ENCODE data around the gene NMNAT3.
"Not testable (repeated sequence)": the region's sequence is repeated elsewhere in the genome, so short reads cannot be mapped to it uniquely, and the experiment has no call there.

The NMNAT3 gene

DNA sequence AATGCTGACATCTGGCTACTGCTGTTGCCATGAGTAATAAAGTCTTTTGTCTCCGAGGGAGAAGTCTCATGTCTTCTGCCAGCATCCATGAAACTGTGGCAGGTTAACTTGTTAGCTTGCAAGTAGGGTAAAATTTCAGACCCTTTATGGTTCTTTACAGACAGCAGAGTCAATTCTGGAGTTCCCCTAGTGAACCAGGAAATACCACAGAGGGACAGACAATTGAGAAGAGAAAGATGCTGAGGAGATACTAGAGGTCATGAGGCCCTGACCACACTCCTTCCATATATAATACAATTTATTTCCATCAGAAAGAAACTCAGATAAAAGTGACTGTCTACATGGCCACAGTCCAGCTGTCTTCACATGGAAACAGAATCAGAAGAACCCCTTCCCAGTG, 38.1 kb downstream of the NMNAT3 start:
- in situ Hi-C loops (cut with HindIII; ENCODE audit: low sequenced_read_pairs) = no loop called here

DNA sequence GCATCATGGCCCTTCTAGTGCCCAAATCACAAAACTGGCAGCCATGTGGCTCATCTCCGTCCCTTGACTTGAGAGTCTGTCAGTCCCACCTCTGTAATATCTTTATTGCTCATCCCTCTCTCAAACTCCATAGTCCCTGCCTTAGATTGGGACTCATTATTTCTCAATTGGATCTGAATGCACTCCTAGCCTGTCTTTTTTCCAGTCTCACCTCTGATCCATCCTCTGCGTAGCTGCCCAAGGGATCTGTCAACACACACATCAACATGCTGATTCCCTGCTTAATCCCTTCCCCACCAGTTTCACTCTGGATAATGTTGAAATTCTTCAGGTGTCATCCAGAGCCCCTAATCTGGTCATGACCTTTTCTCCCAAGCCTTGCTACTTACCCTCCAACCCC, 39.3 kb downstream of the NMNAT3 start:
- in situ Hi-C loops (cut with HindIII; ENCODE audit: low sequenced_read_pairs) = no loop called here

DNA sequence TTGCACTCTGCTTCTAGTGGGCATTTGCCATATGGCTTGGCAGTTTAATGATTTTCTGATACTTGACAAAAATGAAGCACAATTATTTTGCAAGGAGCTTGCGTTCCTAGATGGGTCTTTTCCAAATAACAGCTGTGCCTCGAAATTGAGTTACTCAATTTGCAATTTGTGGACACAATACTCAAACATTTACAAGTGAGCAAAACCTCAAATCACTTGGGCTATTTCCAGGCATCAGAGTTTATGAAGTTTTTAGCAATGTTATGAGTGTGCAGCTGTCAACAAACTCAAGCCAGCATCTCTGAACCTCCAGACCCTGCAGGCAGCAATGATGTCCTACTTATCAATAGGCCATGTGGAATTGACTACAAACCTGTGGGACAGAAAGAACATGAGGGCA, 41.3 kb downstream of the NMNAT3 start:
- in situ Hi-C loops (cut with HindIII; ENCODE audit: low sequenced_read_pairs) = no loop called here

DNA sequence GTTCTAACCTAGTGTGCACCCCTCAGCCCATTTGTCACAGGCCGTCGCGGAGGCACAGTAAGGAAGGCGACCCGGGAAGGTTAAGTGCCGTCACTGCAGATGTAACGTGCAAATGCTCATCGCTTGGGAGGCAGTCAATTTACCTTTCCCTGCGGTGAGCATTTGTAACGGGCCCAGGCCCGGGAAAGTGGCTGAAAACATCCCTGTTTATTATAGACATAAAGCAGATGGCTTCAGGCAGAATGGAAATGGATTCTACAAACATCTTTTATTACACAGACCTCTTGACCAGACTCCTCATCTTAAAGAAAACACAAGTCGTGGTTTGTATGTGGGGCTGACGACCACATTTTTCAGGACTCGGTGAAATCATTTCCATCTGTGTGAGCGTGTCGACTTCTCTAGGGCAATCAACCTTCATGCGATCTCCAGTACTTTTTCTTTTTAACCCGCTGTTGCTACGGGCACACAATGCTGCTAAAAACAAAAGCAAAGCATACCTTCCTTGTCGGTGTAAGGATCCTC, 43.6 kb downstream of the NMNAT3 start:
- in situ Hi-C loops (cut with HindIII; ENCODE audit: low sequenced_read_pairs) = no loop called here

DNA sequence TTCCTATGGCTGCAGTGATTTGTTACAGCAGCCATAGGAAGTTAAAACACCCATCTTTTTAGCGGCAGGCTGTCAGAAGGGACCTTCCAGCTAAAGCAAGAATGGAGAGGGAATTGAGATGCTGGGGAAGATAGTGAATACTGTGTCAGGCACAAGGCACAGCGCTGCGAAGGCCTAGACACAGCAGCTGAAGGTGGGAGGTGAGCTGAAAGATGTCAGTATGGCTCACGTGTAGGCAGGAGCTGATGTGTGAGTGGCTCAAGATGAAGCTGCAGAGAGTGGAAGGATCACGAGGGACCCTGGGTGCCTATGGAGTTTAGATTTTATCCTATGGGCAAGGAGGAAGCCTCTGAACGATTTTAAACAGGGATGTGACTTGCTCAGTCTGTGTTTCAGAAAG, 44.3 kb downstream of the NMNAT3 start:
- in situ Hi-C loops (cut with HindIII; ENCODE audit: low sequenced_read_pairs) = no loop called here

DNA sequence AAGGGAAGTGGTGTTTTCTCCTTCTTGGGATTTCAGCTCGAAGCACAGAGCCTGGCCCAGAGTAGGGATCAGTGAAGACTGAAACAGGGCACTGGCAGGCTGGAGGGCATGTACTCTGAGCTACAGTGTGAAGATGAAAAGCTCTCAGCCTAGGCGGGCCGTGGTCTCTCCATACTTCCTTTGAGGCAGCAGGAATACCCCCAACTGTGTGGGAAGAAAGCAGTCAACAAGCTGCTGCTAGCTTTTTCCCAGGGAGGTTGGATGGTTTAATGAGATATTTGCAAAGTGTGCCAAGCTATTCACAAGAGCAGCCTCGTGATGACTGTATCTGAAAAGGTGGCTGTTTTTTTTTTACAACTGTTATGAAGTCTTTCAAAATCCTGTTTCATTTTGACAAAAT, 47.2 kb downstream of the NMNAT3 start:
- in situ Hi-C loops (cut with HindIII; ENCODE audit: low sequenced_read_pairs) = no loop called here

DNA sequence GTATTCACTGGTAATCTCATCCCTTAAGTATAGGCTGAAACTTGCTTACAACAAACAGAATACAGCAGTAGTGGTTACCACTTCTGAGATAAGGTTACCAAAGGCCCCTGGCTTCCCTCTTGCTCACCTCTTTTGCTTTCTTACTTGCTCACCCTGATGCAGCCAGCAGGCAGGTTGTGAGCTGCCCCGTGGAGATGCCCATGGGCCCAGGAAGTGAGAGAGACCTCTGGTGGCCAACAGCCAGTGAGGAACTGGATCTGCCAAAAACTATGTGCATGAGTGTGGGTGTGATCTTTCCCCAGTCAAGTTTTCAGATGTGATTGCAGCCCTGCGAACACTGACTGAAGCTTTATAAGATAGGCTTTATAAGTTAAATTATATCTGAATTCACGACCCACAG, 48.7 kb downstream of the NMNAT3 start:
- in situ Hi-C loops (cut with HindIII; ENCODE audit: low sequenced_read_pairs) = no loop called here

DNA sequence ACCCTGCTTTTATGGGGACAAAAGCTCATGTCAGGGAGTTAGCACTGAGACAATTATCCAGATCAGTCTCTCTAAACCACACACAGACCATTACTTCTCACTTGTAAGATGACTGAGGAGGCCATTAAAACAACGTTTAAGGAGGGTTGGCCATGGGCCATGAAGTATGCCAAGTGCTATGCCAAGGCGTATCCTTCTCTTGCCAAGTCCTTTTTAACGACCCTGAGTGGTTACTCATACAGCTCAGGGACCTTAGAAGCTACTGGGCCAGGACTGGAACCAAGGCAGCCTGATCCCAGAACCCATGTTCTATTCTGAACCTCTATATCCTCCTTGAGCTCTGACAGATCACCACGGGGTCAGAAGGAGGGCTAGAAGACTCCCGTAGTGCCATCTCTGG, 50.0 kb downstream of the NMNAT3 start:
- in situ Hi-C loops (cut with HindIII; ENCODE audit: low sequenced_read_pairs) = no loop called here

DNA sequence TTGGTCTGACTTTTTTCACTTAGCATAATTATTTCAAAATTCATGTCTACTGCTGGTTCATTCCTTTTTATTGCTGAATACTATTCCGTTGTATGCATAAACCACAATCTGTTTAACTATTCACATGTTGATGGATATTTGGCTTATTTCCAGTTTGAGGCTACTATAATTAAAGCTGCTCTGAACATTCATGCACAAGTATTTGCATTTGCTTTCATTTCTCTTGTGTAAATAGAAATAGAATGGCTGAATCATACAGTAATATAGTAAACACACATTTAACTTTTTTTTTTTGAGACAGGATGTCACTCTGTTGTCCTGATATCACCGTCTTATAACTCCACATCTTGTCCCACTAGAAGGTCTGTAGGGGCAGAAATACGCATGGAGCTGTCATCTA, 57.3 kb downstream of the NMNAT3 start:
- in situ Hi-C loops (cut with HindIII; ENCODE audit: low sequenced_read_pairs) = no loop called here

DNA sequence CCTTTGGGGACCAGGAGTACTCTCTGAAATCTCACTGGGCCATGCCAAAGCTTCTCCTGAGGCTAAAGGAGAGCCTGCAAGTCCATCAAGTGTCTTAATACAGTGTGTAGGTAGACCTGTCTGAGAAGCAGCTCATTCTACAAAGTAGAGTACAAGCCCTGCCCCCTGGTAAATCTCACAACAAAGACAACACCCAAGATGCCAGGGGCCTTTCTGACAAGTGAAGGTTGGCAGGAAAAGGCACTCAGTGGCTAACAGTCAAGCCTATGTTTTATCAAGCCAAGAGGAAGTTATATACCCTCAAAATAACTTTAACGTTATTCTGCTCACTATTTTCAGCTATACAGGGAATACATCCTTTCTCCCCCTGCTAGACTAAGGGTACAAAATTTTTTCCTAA, 58.3 kb downstream of the NMNAT3 start:
- in situ Hi-C loops (cut with HindIII; ENCODE audit: low sequenced_read_pairs) = loop anchor here (10.0 kb wide), 1 partner anchor 235 kb away; no protein-coding TSS in a partner anchor

DNA sequence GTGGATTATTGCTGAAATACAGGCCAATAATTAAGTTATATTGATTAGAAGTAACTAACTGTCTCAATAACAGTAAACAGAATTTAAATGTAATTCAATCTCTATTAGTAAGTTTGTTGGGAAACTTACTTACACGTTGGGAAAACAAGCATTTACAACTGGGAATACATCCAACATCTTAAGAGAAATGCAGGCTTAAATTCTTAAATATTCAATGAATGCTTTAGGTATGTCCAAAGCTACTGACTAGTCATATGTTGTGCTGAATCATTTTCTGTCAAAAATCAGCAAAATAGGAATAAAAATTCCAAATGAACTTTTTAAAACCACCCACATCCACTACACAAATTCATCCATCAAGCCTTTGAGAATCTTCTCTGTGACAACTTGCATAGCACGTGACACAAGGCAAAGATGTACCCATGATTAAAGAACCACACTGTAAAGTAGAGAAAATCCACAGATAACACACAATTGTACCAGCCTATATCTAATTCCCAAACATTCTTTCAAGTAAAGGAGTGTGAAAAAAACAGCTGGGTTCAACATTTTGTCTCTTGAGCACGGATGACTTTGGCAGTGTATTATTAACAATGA, 60.0 kb downstream of the NMNAT3 start:
- in situ Hi-C loops (cut with HindIII; ENCODE audit: low sequenced_read_pairs) = loop anchor here (10.0 kb wide), 1 partner anchor 237 kb away; no protein-coding TSS in a partner anchor

DNA sequence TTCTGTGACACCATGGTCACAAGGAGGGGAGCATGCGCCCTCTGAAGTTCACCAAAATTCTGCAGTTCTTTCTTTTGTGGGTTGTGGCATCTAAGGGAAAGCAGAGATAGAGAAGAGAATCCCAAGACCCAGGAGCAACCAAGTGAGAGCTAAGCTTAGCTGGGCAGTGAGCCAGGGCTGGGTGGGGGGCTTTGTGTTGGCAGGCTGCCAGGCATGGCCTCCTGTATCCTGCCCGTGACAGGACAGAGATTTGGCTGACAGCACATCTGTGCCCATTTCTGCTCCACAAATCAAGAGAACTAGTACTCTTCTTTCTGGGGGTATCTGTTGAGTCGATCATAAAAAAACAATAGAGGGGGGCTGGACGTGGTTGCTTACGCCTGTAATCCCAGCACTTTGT, 66.2 kb downstream of the NMNAT3 start:
- in situ Hi-C loops (cut with HindIII; ENCODE audit: low sequenced_read_pairs) = loop anchor here (10.0 kb wide), 1 partner anchor 243 kb away; no protein-coding TSS in a partner anchor

DNA sequence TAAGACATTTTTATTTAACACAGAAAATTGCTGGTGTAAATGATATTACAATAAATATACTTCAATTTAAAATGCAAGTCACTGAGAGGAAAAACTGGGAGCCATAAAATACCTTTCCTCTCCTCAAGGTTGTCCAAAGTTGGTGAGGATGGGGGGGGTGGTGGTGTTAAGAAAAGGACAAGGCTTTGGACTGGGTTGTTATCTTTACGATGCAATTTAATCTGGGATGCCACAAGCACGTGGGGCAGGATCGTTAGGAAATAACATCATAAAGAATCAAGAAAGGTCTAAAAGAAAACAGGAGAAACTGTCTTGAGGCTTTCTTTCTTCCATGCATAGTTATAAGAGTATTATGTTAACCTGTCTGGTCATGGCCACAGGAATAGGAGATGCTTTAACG, 66.9 kb downstream of the NMNAT3 start:
- in situ Hi-C loops (cut with HindIII; ENCODE audit: low sequenced_read_pairs) = loop anchor here (10.0 kb wide), 1 partner anchor 244 kb away; no protein-coding TSS in a partner anchor

DNA sequence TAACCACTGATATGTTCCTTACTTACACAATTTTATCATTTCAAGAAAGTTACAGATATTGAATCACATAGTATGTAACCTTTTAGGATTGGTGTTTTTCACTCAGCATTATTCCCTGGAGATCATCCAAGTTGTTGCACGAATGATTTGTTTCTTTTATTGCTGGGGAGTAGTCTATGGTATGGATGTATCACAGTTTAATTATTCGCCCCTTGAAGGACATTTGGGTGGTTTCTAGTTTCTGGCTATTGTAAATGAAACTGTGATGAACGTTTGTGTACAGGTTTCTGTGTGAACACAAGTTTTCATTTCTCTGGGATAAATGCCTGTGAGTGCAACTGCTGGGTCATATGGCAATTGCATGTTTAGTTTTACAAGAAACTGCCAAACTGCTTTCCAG, 68.8 kb downstream of the NMNAT3 start:
- in situ Hi-C loops (cut with HindIII; ENCODE audit: low sequenced_read_pairs) = no loop called here

DNA sequence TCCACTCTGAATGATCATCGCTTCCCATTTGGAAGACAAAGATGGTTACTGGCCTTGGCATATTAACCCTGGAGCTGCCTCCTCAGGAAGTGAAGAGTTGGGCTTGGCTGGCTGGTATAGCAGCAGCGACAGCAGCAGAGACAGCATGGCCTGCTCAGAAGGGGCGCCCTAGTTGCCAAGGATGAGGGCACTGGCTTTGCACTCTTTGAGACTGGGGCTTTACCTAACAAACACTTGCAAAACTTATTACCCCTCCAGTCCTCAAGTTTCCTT, 69.7 kb downstream of the NMNAT3 start:
- in situ Hi-C loops (cut with HindIII; ENCODE audit: low sequenced_read_pairs) = no loop called here

DNA sequence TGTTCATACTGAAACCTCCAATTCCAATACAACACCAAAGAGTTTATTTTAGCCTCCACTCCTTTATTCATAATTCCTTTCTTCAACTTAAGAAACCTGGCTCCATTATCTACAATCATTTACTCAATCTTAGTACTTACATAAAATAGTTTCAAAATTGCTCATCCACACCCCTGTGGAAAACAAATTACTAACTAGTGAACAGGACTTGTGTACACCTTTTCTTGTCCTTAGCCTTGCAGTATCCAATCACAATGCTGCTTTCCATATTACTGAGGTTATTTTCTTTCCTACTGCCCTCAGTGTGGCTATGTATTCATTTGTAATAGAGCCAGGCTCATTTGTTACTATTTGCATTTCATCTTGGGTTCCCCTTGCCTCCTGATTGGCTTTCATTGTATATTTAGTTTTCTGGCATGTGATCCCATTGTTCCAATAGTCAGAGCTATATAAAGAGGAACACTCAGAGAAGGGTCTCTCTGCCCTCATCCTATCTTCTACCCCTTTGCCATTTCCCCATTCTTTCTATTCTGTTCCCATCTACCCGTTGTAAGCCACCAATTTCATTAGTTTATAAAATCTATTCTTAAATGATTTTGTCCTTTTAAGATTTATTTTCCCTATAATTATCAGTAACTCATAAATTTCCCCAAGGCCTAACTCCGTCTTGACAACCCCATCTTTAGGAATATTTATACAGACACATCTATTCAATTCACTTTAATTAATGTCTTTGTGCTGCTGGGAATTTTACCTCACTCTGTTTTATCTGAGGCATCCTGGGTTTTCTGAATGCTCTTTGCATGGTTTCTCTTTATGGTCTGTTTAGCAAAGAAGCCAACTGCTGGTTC, 70.3 kb downstream of the NMNAT3 start:
- in situ Hi-C loops (cut with HindIII; ENCODE audit: low sequenced_read_pairs) = no loop called here

DNA sequence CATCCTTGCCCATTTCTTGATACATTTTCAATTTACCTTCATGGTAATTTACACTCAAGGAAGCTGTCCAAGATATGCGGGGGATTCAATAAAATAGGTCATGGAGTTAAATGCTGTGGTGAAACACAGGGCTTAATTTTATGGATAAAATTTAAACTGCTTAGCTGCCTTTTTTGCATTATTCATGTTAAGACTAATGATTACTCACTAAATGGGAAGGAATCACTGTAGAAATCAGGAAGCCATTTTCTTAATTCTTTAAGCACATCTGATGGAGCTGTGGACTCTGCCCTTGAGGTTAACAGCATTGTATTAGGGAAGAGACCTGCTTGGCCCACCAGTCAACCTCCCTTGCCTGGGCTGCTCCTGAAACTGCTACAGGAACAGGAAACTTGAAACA, 75.8 kb downstream of the NMNAT3 start:
- in situ Hi-C loops (cut with HindIII; ENCODE audit: low sequenced_read_pairs) = no loop called here

DNA sequence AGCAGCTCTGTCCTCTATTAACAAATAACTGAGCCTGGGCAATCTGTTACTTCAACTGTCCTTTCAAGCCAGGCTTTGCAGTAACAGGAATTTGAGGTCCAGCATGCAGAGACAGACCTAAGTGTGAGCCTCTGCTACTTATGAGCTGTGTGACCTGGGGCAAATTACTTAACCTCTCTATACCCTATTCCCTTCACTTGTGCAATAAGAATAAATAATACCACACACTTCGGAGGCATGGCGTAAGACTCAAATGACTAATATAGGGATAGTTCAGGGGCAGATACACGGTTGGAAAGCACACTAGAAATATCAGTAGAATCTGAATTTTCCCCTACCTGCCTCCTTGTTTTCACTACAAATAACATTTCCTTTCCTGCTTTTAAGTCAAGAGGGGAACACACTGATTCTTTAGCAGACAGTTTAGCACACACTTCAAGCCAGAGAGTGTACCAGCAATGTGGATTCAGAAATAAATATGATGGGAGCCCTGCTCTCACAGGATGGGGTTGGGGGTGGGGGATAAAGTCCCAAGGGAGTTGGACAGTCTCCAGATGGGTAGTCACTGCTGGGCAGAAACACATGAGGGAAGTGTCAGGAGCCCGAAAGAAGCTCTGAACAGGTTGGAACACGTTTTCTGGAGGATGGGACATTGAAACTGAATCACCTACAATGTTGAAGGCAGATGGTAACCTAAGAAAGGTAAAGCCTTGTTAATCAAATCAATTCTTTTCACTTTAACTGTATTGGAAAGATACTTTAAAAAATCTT, 76.4 kb downstream of the NMNAT3 start:
- in situ Hi-C loops (cut with HindIII; ENCODE audit: low sequenced_read_pairs) = no loop called here

DNA sequence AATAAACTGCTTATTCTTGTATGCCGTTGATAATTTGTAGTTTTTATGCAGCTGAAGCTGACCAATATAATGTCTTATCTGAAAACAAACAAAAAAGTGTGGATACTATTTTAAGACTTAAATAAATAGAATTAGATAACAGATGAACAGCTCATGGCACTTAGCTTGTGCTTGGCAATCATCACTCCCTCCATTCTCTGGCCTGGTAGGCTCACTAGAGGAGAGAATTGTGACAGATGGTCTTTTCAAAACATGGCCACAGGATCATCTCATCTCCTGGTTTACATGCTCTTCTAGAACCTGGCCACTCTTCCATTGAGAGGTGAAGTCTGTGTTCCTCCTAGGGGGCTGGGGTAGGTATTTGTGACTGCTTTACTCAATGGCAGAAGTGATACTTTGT, 79.8 kb downstream of the NMNAT3 start:
- in situ Hi-C loops (cut with HindIII; ENCODE audit: low sequenced_read_pairs) = no loop called here

DNA sequence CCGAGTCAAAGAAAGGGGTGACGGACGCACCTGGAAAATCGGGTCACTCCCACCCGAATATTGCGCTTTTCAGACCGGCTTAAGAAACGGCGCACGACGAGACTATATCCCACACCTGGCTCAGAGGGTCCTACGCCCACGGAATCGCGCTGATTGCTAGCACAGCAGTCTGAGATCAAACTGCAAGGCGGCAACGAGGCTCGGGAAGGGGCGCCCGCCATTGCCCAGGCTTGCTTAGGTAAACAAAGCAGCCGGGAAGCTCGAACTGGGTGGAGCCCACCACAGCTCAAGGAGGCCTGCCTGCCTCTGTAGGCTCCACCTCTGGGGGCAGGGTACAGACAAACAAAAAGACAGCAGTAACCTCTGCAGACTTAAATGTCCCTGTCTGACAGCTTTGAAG, 86.6 kb downstream of the NMNAT3 start:
- in situ Hi-C loops (cut with HindIII; ENCODE audit: low sequenced_read_pairs) = not testable (repeated sequence)

DNA sequence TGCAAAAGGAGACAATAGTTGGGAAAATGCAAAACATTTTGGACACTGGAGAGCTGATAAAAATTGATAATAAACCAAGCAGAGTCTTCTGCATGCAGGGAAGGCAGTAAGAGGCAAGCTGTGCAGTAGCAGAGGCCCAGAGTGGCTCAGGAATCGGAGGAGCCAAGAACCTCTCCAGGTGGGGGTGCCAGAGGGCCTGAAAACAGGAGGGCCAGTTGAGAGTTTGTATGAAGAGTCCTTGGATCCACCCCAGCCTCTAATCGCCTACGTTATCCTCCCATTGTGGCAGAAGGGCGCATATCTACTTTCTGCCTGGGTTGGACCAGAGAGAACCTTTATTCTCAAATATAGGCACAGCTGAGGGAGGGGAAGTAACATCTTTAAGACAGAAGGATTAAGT, 89.3 kb downstream of the NMNAT3 start:
- in situ Hi-C loops (cut with HindIII; ENCODE audit: low sequenced_read_pairs) = no loop called here

DNA sequence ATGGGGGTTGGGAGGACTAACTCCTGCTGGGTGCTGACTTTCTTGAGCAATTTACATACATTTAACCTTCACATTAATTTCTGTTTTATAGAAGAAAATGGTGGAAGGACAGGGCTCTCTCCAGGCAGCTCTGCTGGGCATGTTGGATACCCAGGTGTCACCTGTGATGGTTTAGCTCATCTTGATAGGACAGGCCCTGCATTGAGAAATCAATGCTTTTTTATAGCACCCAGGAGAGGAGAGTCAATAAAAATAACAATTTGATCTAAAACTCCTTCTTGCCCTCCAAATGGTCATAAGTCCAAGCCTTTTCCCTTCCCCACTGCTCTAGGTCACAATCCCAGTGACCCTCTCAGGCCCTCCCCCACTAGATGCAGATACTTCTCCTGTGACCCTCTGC, 90.0 kb downstream of the NMNAT3 start:
- in situ Hi-C loops (cut with HindIII; ENCODE audit: low sequenced_read_pairs) = no loop called here

All from endothelial cell of hepatic sinusoid (primary cell).